Fibroblast of pulmonary artery (primary cell): ENCODE measurements around the gene XG.
"Not testable (repeated sequence)": the region's sequence is repeated elsewhere in the genome, so short reads cannot be mapped to it uniquely, and the experiment has no call there.

Source experiments
- DNase-seq: peaks from one replicate; pipeline ENCODE4 v3.0.0-alpha.2; 2010; ENCODE audit warnings: low read depth
- H3K4me3 ChIP-seq: replicated peaks from 2 replicates; pipeline ENCODE4 v1.5.1; 2011; ENCODE audit warnings: low read depth, mild to moderate bottlenecking, control low read depth, low read length, moderate library complexity
- TF ChIP-seq, protein P1 (sequence below): IDR thresholded peaks from 2 replicates; pipeline ENCODE4 v1.5.1; 2011; ENCODE audit warnings: mild to moderate bottlenecking, control low read depth, low read length, inconsistent platforms; ENCODE audit errors: missing control alignments

The XG gene

GRCh38 chrX:2733286-2733685 lies 18.6 kb upstream of the XG start:
- TF ChIP-seq, protein P1, sequence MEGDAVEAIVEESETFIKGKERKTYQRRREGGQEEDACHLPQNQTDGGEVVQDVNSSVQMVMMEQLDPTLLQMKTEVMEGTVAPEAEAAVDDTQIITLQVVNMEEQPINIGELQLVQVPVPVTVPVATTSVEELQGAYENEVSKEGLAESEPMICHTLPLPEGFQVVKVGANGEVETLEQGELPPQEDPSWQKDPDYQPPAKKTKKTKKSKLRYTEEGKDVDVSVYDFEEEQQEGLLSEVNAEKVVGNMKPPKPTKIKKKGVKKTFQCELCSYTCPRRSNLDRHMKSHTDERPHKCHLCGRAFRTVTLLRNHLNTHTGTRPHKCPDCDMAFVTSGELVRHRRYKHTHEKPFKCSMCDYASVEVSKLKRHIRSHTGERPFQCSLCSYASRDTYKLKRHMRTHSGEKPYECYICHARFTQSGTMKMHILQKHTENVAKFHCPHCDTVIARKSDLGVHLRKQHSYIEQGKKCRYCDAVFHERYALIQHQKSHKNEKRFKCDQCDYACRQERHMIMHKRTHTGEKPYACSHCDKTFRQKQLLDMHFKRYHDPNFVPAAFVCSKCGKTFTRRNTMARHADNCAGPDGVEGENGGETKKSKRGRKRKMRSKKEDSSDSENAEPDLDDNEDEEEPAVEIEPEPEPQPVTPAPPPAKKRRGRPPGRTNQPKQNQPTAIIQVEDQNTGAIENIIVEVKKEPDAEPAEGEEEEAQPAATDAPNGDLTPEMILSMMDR = no peak
- no peak for DNase-seq
- H3K4me3 ChIP-seq = no peak overlapping the region

GRCh38 chrX:2735270-2735669 lies 16.6 kb upstream of the XG start:
- no peak for DNase-seq
- TF ChIP-seq, protein P1 = no peak
- H3K4me3 ChIP-seq = no peak overlapping the region

GRCh38 chrX:2740672-2741071 lies 11.2 kb upstream of the XG start:
- no peak for DNase-seq
- H3K4me3 ChIP-seq = no peak overlapping the region
- TF ChIP-seq, protein P1 = no peak

DNA sequence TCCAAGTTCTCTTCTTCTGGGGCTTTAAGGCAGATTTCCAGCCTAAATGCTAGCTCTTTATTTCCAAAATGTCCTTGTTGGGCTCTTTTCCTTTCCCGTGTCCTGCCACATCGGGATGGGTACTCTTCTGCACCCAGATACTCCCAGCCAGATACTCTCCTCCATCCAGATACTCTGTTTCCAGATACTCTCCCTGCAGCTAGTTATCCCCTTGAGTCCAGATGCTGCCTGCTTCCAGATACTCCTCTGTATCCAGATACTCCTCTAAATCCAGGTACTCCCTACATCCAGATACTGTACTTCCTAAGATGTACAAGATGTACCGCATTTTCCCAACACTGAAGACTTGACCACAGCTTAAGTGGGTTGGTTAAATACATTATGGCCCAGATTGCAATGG lies 10.5 kb upstream of the XG start:
- TF ChIP-seq, protein P1 = no peak
- no peak for DNase-seq
- H3K4me3 ChIP-seq = no peak overlapping the region

DNA sequence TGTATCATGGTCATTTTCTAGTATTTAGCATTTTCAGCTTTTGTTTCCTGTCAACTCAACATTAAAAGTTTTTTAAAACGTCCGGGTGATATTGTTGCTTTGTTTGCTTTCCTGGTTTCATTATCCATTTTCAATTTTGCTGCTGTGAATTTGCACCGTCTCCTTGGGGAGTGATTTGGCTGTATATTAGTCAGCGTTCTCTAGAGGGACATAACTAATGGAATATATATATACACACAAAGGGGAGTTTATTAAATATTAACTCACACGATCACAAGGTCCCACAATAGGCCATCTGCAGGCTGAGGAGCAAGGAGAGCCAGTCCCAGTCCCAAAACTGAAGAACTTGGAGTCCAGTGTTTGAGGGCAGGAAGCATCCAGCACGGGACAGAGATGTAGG lies 5.6 kb upstream of the XG start:
- not testable (repeated sequence) for DNase-seq, H3K4me3 ChIP-seq

GRCh38 chrX:2748171-2748814 lies 3.5 kb upstream of the XG start:
- no peak overlapping the region for H3K4me3 ChIP-seq
- no peak for DNase-seq
- TF ChIP-seq, protein P1 = no peak

DNA sequence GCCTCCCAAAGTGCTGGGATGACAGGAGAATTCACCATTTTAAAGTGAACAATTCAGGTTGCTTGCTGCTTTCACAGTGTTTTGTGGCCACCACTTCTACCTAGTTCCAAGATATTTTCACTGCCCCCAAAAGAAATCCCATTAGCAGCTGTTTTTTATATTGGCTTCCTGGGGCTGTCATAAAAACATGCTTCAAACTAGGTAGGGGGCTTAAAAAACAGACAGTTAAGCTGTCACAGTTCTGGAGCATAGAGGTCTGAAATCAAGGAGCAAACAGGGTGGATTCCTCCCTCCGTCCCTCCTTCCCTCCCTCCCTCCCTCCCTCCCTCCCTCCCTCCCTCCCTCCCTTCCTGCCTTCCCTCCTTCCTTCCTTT lies 3.0 kb upstream of the XG start:
- TF ChIP-seq, protein P1 = no peak
- no peak for DNase-seq
- H3K4me3 ChIP-seq = no peak overlapping the region
